ENCODE results near the gene RALB. TPM values are rescaled to one million over a fixed set of nuclear protein-coding genes. Genes with fewer than 3 reads are reported as not detected.

Gene RALB
- total RNA-seq, 1 experiment from 2014 or later = 24.6 TPM

- Histone ChIP-seq H2AK5ac (ENCODE audit: insufficient read length, low read length) (no peak overlapping the region), H2AFZ (ENCODE audit: low read length) (no peak overlapping the region), H4K8ac (replicated peaks; ENCODE audit: insufficient read length, low read depth, low read length) (no peak overlapping the region), H3T11ph (ENCODE audit: low read length) (no peak overlapping the region), H2BK120ac (ENCODE audit: low read depth, low read length, poor library complexity, severe bottlenecking) (no peak overlapping the region), H2BK20ac (ENCODE audit: low read depth, low read length, poor library complexity, severe bottlenecking) (no peak overlapping the region), H2BK5ac (ENCODE audit: insufficient read length, low read length) (no peak overlapping the region), H3K14ac (ENCODE audit: insufficient read depth, low read length) (no peak overlapping the region), H4K91ac (ENCODE audit: insufficient read length, low read depth, low read length) (no peak overlapping the region), H3K79me1 (ENCODE audit: insufficient read depth, low read depth, low read length, poor library complexity, severe bottlenecking) (no peaks in the 10 kb centered on the region), H3K9ac (ENCODE audit: extremely low read depth, insufficient read length, low read length) (no peak overlapping the region), H4K5ac (ENCODE audit: insufficient read length, low read depth, low read length) (no peak overlapping the region), H4K20me1 (ENCODE audit: control insufficient read depth, insufficient read depth, insufficient read length) (no peaks in the 10 kb centered on the region), H3K4ac (ENCODE audit: low read depth, low read length) (no peak overlapping the region), H3K23ac (ENCODE audit: insufficient read length, low read depth, low read length) (no peak overlapping the region), H3K27me3 (ENCODE audit: insufficient read depth, low read length) (no peaks in the 10 kb centered on the region; the same call in 1 of the 2 replicates), H3K18ac (ENCODE audit: insufficient read length, low read depth, low read length) (no peak overlapping the region), H3K4me2 (ENCODE audit: insufficient read depth, insufficient read length, low read length) (no peak overlapping the region), H2BK15ac (ENCODE audit: low read depth, low read length) (no peak overlapping the region), H3K79me2 (ENCODE audit: insufficient read depth, low read length) (no peaks in the 10 kb centered on the region), H3K27ac (ENCODE audit: insufficient read length, low read depth, low read length) (no peak overlapping the region), H3K4me1 (ENCODE audit: insufficient read depth, low read length) (no peaks in the 10 kb centered on the region), H3K23me2 (ENCODE audit: insufficient read length, low read depth, low read length, poor library complexity, severe bottlenecking) (no peaks in the 10 kb centered on the region), H3K56ac (ENCODE audit: insufficient read length, low read depth, low read length) (no peak overlapping the region), H2BK12ac (ENCODE audit: insufficient read length, low read depth, low read length) (no peak overlapping the region), H3K9me3 (ENCODE audit: control insufficient read depth, low read depth, low read length) (no peaks in the 10 kb centered on the region)
- peaks cover 9 to 13% (median 11%) of the 10 kb centered on the region in 3 experiments for H3K36me3 Mint-ChIP-seq (ENCODE audit: insufficient read depth in 1 of 3, low read depth in 3 of 3)
- no CpG with 5 or more reads among the region's 6 CpGs for WGBS (ENCODE audit: extremely low coverage, insufficient read length, low lambda C conversion rate)
- H3K27ac Mint-ChIP-seq = no peak overlapping the region
- peaks cover 6 to 15% of the 10 kb centered on the region in 2 experiments for H3K9me3 Mint-ChIP-seq
- TF ChIP-seq CTCF (conservative IDR thresholded peaks at IDR 0.05) = no peak
- H3K4me3 Mint-ChIP-seq = no peak overlapping the region
- no peak for DNase-seq
- H3K4me1 Mint-ChIP-seq = peaks cover 10 to 11% of the 10 kb centered on the region in 2 experiments
- H3K27me3 Mint-ChIP-seq (ENCODE audit: low read depth) = no peaks in the 10 kb centered on the region; the same call in 1 of the 2 replicates
These were observed 8.8 kb downstream of the RALB start for GRCh38 chr2:120261387-120262006.

Data from H9 (cell line).